Measurements from ENCODE around the gene ARHGAP6. TPM values are rescaled to one million over a fixed set of nuclear protein-coding genes. Genes with fewer than 3 reads are reported as not detected.
A peak's percentile ranks its signal among the peaks of the same experiment; 100 is the strongest.

ARHGAP6 gene
- total and polyA plus RNA-seq, 9 of the 15 experiments (the other 6 are each of a cell fraction or from before 2014, with no cell fraction given), result 12.5 to 63.6 (median 41.8) TPM

DNA sequence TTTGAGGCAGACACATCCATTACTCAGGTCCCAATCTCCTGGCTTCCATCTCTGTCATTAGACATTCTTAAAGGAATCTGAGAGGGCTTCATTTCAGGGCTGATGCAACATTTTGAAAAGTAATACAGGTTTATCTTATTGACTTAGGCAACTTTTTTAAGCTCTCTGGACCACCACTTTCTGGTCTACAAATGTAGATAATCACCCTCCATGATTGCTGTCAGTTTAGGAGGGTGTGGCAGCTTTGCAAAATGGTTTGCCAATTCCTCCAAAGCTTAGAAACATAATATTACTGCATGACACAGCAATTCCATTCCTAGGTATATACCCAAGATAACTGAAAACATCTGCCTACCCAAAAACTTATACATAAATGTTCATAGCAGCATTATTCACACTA lies 77.6 kb downstream of the ARHGAP6 start (continued):
- TF ChIP-seq, protein P1, sequence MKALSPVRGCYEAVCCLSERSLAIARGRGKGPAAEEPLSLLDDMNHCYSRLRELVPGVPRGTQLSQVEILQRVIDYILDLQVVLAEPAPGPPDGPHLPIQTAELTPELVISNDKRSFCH (CRISPR knock-in tag; IDR thresholded peaks at IDR 0.05), result no peak
- TF ChIP-seq, protein P1 (tag; IDR thresholded peaks at IDR 0.05), result no peak
- TF ChIP-seq, protein P2, sequence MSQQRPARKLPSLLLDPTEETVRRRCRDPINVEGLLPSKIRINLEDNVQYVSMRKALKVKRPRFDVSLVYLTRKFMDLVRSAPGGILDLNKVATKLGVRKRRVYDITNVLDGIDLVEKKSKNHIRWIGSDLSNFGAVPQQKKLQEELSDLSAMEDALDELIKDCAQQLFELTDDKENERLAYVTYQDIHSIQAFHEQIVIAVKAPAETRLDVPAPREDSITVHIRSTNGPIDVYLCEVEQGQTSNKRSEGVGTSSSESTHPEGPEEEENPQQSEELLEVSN (IDR thresholded peaks at IDR 0.05; ENCODE audit: borderline replicate concordance in 1 of 2, extremely low read depth in 1 of 2, insufficient read depth in 1 of 2, insufficient read length in 1 of 2, low read depth in 1 of 2, low read length in 1 of 2, poor library complexity in 1 of 2, severe bottlenecking in 1 of 2), result no peak
- TF ChIP-seq FIP1L1 (IDR thresholded peaks at IDR 0.05; ENCODE audit: low read depth, low read length, poor library complexity, severe bottlenecking) (no peak), PML (IDR thresholded peaks at IDR 0.05; ENCODE audit: low read length) (peak; percentile 66; the same call in 1 of the 2 replicates), SRSF1 (IDR thresholded peaks at IDR 0.05; ENCODE audit: low read depth, low read length) (no peak), GABPB1 (CRISPR knock-in tag; IDR thresholded peaks at IDR 0.05) (no peak), ELF4 (CRISPR knock-in tag; IDR thresholded peaks at IDR 0.05) (no peak), PHB2 (IDR thresholded peaks at IDR 0.05; ENCODE audit: low read depth) (no peak), E2F3 (CRISPR knock-in tag; IDR thresholded peaks at IDR 0.05) (no peak), PRPF4 (IDR thresholded peaks at IDR 0.05; ENCODE audit: insufficient read depth, low read depth, low read length, poor library complexity, severe bottlenecking) (no peak)
- TF ChIP-seq, protein P3, sequence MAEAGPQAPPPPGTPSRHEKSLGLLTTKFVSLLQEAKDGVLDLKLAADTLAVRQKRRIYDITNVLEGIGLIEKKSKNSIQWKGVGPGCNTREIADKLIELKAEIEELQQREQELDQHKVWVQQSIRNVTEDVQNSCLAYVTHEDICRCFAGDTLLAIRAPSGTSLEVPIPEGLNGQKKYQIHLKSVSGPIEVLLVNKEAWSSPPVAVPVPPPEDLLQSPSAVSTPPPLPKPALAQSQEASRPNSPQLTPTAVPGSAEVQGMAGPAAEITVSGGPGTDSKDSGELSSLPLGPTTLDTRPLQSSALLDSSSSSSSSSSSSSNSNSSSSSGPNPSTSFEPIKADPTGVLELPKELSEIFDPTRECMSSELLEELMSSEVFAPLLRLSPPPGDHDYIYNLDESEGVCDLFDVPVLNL (CRISPR knock-in tag; IDR thresholded peaks at IDR 0.05; ENCODE audit: low read depth), result no peak
- TF ChIP-seq, protein P4, sequence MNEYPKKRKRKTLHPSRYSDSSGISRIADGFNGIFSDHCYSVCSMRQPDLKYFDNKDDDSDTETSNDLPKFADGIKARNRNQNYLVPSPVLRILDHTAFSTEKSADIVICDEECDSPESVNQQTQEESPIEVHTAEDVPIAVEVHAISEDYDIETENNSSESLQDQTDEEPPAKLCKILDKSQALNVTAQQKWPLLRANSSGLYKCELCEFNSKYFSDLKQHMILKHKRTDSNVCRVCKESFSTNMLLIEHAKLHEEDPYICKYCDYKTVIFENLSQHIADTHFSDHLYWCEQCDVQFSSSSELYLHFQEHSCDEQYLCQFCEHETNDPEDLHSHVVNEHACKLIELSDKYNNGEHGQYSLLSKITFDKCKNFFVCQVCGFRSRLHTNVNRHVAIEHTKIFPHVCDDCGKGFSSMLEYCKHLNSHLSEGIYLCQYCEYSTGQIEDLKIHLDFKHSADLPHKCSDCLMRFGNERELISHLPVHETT (CRISPR knock-in tag; conservative IDR thresholded peaks at IDR 0.05 in 1 of 2, IDR thresholded peaks at IDR 0.05 in 1 of 2), result no peak
- TF ChIP-seq, protein P5, sequence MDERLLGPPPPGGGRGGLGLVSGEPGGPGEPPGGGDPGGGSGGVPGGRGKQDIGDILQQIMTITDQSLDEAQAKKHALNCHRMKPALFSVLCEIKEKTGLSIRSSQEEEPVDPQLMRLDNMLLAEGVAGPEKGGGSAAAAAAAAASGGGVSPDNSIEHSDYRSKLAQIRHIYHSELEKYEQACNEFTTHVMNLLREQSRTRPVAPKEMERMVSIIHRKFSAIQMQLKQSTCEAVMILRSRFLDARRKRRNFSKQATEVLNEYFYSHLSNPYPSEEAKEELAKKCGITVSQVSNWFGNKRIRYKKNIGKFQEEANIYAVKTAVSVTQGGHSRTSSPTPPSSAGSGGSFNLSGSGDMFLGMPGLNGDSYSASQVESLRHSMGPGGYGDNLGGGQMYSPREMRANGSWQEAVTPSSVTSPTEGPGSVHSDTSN (CRISPR knock-in tag; IDR thresholded peaks at IDR 0.05; ENCODE audit: low read depth), result no peak
- TF ChIP-seq, protein P5 (tag; conservative IDR thresholded peaks at IDR 0.05; ENCODE audit: low read depth), result 0 out of 2 replicates have a peak, but pooled peaks have one; percentile 24
